Lower lobe of right lung (tissue), 2 donors: ENCODE results near the gene ZCCHC18. TPM values are rescaled to one million over a fixed set of nuclear protein-coding genes. Genes with fewer than 3 reads are reported as not detected.
"Not testable (repeated sequence)": the region's sequence is repeated elsewhere in the genome, so short reads cannot be mapped to it uniquely, and the experiment has no call there.

Experiments used
- ATAC-seq, 2 donors: fragments of 200-7000 bp; cut with Tn5 transposase; one replicate each; pipeline ENCODE4 v1.9.1; 2020 to 2022; ENCODE audit warnings: mild to moderate bottlenecking in 2 of 2, moderate library complexity in 2 of 2
- DNase-seq: peaks from one replicate; pipeline ENCODE4 v3.0.0-alpha.2; 2020
- H3K27ac ChIP-seq: fragments of 200-600 bp; one replicate; pipeline ENCODE4 v1.8.0; 2022
- H3K27me3 ChIP-seq: fragments of 200-600 bp; one replicate; pipeline ENCODE4 v1.8.0; 2022; ENCODE audit warnings: low read depth
- H3K36me3 ChIP-seq: fragments of 200-600 bp; one replicate; pipeline ENCODE4 v1.8.0; 2022; ENCODE audit warnings: mild to moderate bottlenecking
- H3K4me1 ChIP-seq: fragments of 200-600 bp; one replicate; pipeline ENCODE4 v1.8.0; 2022
- H3K4me3 ChIP-seq: fragments of 200-600 bp; one replicate; pipeline ENCODE4 v1.8.0; 2022; ENCODE audit warnings: mild to moderate bottlenecking
- H3K9me3 ChIP-seq: fragments of 200-600 bp; one replicate; pipeline ENCODE4 v1.8.0; 2022
- intact Hi-C: fragments of 100-400 bp; cut with DNase I; formaldehyde crosslinking; loops from one replicate; pipeline ENCODE4 v1.11.0; 2022
- total RNA-seq: library from RNA; stranded (reverse); fragmentation: NEBNext Ultra II Directional; extraction: Animal tissue kit (Norgen Biotek cat#: 25700); gene quantifications from one replicate; pipeline ENCODE4 v1.2.1, GENCODE V29; 2021
- TF ChIP-seq, protein P1 (sequence below): fragments of 200-600 bp; IDR thresholded peaks from one replicate; pipeline ENCODE4 v1.8.0; 2022; ENCODE audit warnings: antibody characterized with exemption, mild to moderate bottlenecking
- donor health status: DM: no; HTN: yes; CAD: no; lungs with severe emphysema.

The ZCCHC18 gene
- total RNA-seq, 1 donor from 2014 or later: 0.24 TPM

DNA sequence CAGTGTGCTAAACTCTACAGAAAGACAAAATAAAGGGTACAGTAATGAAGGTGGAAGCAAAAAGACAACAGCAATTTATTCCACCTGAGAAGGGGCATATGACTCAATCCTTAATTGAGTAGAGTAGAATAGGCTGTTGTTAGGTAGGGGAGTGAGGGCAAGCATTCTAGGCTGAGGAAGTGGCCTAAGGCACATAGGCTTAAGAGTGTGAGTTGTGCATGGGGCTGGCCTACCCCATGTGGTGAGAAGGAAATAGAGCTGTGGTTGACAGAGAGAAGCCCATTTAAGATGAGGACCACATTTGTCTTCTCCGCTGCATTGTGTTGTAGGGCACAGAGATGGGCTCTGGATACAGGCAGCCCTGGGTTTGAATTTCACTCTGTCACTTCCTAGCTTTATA is 3.4 kb upstream of the ZCCHC18 start:
- DNase-seq (no peak), ATAC-seq (no peak)
- Histone ChIP-seq H3K9me3 (no peaks in the 10 kb centered on the region), H3K36me3 (no peaks in the 10 kb centered on the region), H3K27me3 (no peaks in the 10 kb centered on the region), H3K27ac (no peak overlapping the region), H3K4me3 (no peak overlapping the region), H3K4me1 (peaks cover 4% of the 10 kb centered on the region)
- intact Hi-C loops: no loop called here
- TF ChIP-seq, protein P1, sequence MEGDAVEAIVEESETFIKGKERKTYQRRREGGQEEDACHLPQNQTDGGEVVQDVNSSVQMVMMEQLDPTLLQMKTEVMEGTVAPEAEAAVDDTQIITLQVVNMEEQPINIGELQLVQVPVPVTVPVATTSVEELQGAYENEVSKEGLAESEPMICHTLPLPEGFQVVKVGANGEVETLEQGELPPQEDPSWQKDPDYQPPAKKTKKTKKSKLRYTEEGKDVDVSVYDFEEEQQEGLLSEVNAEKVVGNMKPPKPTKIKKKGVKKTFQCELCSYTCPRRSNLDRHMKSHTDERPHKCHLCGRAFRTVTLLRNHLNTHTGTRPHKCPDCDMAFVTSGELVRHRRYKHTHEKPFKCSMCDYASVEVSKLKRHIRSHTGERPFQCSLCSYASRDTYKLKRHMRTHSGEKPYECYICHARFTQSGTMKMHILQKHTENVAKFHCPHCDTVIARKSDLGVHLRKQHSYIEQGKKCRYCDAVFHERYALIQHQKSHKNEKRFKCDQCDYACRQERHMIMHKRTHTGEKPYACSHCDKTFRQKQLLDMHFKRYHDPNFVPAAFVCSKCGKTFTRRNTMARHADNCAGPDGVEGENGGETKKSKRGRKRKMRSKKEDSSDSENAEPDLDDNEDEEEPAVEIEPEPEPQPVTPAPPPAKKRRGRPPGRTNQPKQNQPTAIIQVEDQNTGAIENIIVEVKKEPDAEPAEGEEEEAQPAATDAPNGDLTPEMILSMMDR: no peak

DNA sequence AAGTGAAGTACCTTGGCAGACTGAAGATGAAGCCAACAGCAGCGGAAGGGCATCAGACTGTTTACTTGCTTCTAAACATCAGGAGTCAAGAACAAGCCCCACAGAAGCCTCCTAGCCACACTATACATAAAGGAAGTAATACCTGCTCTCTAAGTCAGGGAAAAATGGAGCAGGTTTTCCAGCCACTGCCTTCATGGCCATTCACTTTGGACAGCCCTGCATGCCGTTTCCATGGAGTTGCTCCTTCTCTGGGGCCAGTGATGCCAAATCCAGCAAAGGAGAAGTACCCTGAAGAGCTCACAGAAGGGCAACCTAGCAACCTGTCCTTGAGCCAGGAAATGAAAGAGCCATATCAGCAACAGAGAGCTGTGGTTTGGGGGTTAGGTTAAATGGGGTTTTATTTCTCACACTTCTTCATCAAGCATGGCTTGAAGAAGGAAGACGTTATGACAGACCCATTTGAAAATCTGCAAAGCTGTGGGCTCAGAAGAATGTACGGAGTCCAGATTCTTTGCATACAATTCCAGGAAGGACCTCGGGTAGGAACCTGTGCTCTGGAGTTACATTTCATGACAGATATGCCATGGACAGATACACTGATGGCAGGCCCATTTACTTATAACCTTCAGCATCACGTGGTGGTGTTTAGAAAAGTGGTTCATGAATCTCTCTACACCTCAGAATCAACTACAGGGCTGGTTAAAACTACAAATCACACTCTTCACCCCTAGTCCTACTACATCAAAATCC is 1.7 kb upstream of the ZCCHC18 start:
- H3K9me3 ChIP-seq, H3K27me3 ChIP-seq, DNase-seq, intact Hi-C loops, H3K36me3 ChIP-seq, H3K4me3 ChIP-seq, H3K4me1 ChIP-seq, H3K27ac ChIP-seq, ATAC-seq: not testable (repeated sequence)

DNA sequence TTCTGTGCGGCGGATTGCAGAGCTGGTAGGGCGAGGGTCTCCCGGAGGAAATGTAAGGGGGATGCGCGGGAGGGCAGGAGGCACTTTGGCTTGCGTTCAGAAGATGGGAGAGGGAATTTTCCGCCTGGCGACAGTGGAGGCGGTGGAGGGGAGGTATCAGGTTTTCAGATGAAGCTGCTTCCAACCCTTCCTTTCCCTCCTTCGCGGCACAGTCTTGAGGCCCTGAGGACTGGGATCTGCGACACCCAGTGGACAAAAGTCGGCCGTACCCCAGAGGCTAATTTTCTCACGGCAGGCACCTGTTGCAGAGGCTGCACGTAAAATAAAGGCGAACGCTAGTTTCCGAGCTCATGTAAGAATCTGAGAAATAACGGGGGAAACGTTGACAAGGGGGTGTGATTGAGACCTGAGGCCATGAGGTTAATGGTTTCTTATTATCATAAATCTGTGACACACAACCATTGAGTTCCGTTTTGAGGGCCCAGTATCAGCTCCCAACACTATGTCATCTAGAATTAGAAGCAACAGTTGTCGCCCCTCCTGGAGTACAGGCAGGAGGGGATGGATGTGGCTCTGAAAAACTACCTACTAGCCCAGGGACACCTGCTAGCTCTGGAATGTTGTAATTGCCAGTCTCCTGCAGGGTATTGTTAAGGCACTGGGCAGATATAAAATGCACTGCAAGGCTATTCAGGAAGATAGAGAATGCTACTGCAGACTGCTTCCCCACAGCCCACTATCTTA is 1.1 kb downstream of the ZCCHC18 start:
- H3K4me1 ChIP-seq: peaks cover 4% of the 10 kb centered on the region
- peak overlapping the region; percentile 64 for H3K4me3 ChIP-seq
- intact Hi-C loops: no loop called here
- no peaks in the 10 kb centered on the region for H3K27me3 ChIP-seq
- no peaks in the 10 kb centered on the region for H3K36me3 ChIP-seq
- TF ChIP-seq, protein P1: peak; percentile 53
- H3K9me3 ChIP-seq: no peaks in the 10 kb centered on the region
- peak; percentile 42 for DNase-seq
- peak; percentile 82 to 84 for ATAC-seq
- H3K27ac ChIP-seq: no peak overlapping the region

DNA sequence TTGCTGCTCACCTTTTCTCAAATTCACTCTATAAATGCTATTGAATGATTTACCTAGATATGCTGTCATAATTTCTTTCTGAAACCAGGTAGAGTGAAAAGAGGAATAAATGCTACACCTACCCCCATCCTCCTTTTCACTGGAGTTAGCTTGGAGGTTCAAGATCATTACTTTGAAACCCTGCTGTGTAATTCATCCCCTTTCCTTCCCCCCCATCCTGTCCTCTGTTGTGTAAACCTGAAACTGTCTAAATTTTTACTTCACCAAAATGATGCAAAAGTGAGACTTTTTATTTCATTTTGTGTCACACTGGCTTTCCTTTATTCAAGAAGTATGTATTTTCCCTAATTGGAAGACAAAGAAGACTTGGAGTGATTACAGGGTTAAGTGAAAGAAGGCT is 5.4 kb downstream of the ZCCHC18 start:
- Histone ChIP-seq H3K4me1 (peaks cover 4% of the 10 kb centered on the region), H3K9me3 (no peaks in the 10 kb centered on the region), H3K4me3 (no peak overlapping the region), H3K27ac (no peak overlapping the region), H3K27me3 (no peaks in the 10 kb centered on the region), H3K36me3 (no peaks in the 10 kb centered on the region)
- ATAC-seq (no peak), DNase-seq (no peak)
- TF ChIP-seq, protein P1: no peak
- intact Hi-C loops: no loop called here

DNA sequence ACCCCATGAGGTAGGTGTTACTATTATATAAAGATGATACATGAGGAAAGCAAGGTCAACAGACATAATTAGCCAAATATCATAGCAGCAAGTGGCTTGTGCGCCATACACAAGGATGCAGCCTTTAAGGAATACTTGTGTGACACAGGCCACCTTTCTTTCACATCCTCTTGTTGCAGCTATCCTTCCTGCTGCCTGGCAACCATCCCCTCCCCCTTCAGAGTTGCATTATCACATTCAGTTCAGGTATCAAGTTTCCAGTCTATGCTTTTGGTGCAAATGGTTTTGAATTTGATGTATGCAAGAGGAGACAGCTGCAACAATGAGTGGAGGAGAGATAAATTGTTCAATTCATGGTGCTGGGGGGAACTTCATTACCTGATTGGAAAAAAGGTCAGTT is 6.4 kb downstream of the ZCCHC18 start:
- TF ChIP-seq, protein P1: no peak
- H3K27me3 ChIP-seq: no peaks in the 10 kb centered on the region

DNA sequence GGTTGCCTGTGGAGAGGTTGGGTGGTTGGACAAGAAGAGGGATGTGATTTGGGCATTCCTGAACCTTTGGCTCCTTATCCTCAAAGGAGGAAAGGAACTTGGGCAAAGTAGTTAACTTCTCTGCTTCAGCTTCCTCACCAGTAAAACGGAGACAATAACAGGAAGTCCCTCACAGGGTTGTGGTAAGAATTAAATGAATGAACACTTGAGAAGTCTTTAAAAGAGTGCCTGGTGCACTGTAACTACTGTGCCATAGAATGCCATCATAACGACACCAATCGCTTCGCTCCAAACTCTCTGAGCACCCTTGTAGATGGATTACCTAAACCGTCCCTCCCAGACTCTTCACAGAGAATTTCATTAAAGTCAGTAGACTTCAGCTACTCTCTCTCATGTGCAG is 10.5 kb downstream of the ZCCHC18 start:
- intact Hi-C loops: no loop called here
- H3K4me3 ChIP-seq: no peak overlapping the region
- ATAC-seq: no peak
- H3K27me3 ChIP-seq: no peaks in the 10 kb centered on the region
- H3K27ac ChIP-seq: no peak overlapping the region
- no peaks in the 10 kb centered on the region for H3K4me1 ChIP-seq
- H3K9me3 ChIP-seq: no peaks in the 10 kb centered on the region
- TF ChIP-seq, protein P1: no peak
- H3K36me3 ChIP-seq: peaks cover 12% of the 10 kb centered on the region
- no peak for DNase-seq

More for the DNA sequence above, 6.4 kb downstream of the ZCCHC18 start:
- no peaks in the 10 kb centered on the region for H3K9me3 ChIP-seq
- H3K27ac ChIP-seq: no peak overlapping the region
- ATAC-seq: no peak
- H3K4me3 ChIP-seq: no peak overlapping the region
- no peaks in the 10 kb centered on the region for H3K4me1 ChIP-seq
- intact Hi-C loops: no loop called here
- no peak for DNase-seq
- H3K36me3 ChIP-seq: no peaks in the 10 kb centered on the region
